DOHH2 (cell line): ENCODE measurements around the gene CTDSP1.

Experiments
- EZH2phosphoT487 ChIP-seq: fragments of 200-600 bp; sonication (generic); IDR thresholded peaks from 2 replicates; pipeline ENCODE4 v1.6.1; 2017; ENCODE audit warnings: borderline replicate concordance, mild to moderate bottlenecking, antibody characterized with exemption, low read length, moderate library complexity, mixed read lengths
- TF ChIP-seq, protein P1 (sequence below): fragments of 200-600 bp; sonication (generic); IDR thresholded peaks from one replicate; pipeline ENCODE4 v1.5.1; 2014; ENCODE audit warnings: antibody characterized with exemption, mild to moderate bottlenecking, low read depth, low read length; ENCODE audit not compliant: poor library complexity, severe bottlenecking

DNA sequence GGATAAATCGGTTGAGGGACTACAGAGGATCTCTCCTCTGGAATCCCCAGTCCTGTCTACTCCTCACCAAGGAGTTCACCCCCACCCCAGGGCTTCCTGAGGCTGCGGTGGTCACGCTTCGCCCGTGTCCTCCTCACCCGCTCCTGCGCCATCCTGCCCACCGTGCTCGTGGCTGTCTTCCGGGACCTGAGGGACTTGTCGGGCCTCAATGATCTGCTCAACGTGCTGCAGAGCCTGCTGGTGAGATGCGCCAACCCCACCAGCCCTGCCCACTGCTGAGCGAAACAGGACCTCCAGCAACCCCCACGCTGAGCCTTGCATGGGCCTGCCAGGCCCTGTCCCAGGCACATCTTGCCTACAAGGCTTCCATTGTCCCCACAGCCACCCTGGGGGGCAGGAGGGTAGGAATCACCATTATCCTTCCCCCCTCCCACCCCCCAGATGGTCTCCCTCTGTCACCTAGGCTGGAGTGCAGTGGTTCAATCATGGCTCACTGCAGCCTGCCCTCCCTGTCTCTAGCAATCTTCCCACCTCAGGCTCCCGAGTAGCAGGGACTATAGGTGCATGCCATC lies 6.7 kb upstream of the CTDSP1 start:
- TF ChIP-seq EZH2phosphoT487: no peak
- TF ChIP-seq, protein P1, sequence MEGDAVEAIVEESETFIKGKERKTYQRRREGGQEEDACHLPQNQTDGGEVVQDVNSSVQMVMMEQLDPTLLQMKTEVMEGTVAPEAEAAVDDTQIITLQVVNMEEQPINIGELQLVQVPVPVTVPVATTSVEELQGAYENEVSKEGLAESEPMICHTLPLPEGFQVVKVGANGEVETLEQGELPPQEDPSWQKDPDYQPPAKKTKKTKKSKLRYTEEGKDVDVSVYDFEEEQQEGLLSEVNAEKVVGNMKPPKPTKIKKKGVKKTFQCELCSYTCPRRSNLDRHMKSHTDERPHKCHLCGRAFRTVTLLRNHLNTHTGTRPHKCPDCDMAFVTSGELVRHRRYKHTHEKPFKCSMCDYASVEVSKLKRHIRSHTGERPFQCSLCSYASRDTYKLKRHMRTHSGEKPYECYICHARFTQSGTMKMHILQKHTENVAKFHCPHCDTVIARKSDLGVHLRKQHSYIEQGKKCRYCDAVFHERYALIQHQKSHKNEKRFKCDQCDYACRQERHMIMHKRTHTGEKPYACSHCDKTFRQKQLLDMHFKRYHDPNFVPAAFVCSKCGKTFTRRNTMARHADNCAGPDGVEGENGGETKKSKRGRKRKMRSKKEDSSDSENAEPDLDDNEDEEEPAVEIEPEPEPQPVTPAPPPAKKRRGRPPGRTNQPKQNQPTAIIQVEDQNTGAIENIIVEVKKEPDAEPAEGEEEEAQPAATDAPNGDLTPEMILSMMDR: no peak
